ENCODE results near the gene MGA. TPM values are rescaled to one million over a fixed set of nuclear protein-coding genes. Genes with fewer than 3 reads are reported as not detected.

MGA gene
- polyA plus RNA-seq, 4 donors = 26.8 to 37.2 (median 34.3) TPM

- no peak for DNase-seq (ENCODE audit: low read depth in 4 of 4, low spot score in 3 of 4)
Measured at GRCh38 chr15:41804361-41804760, 144.2 kb downstream of the MGA start.

- no peak for DNase-seq (ENCODE audit: low read depth in 4 of 4, low spot score in 3 of 4)
Measured at GRCh38 chr15:41804916-41805666, 144.9 kb downstream of the MGA start.

GRCh38 chr15:41805711-41806110 lies 145.5 kb downstream of the MGA start:
- DNase-seq (ENCODE audit: low read depth in 4 of 4, low spot score in 3 of 4) = no peak

GRCh38 chr15:41806291-41807181 lies 146.3 kb downstream of the MGA start:
- DNase-seq (ENCODE audit: low read depth in 4 of 4, low spot score in 3 of 4) = no peak

- no peak for DNase-seq (ENCODE audit: low read depth in 4 of 4, low spot score in 3 of 4)
Measured at GRCh38 chr15:41809121-41809520, 148.9 kb downstream of the MGA start.

GRCh38 chr15:41809526-41810220 lies 149.5 kb downstream of the MGA start:
- DNase-seq (ENCODE audit: low read depth in 4 of 4, low spot score in 3 of 4) = no peak

- DNase-seq (ENCODE audit: low read depth in 4 of 4, low spot score in 3 of 4) = no peak
Measured at GRCh38 chr15:41810651-41811431, 150.6 kb downstream of the MGA start.

- DNase-seq (ENCODE audit: low read depth in 4 of 4, low spot score in 3 of 4) = peak in 2 of 4 donors; percentile 59 to 66
Measured at GRCh38 chr15:41811432-41812195, 151.4 kb downstream of the MGA start.

- no peak for DNase-seq (ENCODE audit: low read depth in 4 of 4, low spot score in 3 of 4)
Measured at GRCh38 chr15:41812820-41813375, 152.7 kb downstream of the MGA start.

- DNase-seq (ENCODE audit: low read depth in 4 of 4, low spot score in 3 of 4) = no peak
Measured at GRCh38 chr15:41813426-41813825, 153.2 kb downstream of the MGA start.

- DNase-seq (ENCODE audit: low read depth in 4 of 4, low spot score in 3 of 4) = no peak
Measured at GRCh38 chr15:41814534-41814933, 154.3 kb downstream of the MGA start.

GRCh38 chr15:41816788-41817187 lies 156.6 kb downstream of the MGA start:
- DNase-seq (ENCODE audit: low read depth in 4 of 4, low spot score in 3 of 4) = no peak

- no peak for DNase-seq (ENCODE audit: low read depth in 4 of 4, low spot score in 3 of 4)
Measured at GRCh38 chr15:41817327-41817726, 157.1 kb downstream of the MGA start.

- DNase-seq (ENCODE audit: low read depth in 4 of 4, low spot score in 3 of 4) = no peak
Measured at GRCh38 chr15:41817781-41818180, 157.6 kb downstream of the MGA start.

- no peak for DNase-seq (ENCODE audit: low read depth in 4 of 4, low spot score in 3 of 4)
Measured at GRCh38 chr15:41819455-41820050, 159.3 kb downstream of the MGA start.

GRCh38 chr15:41820791-41821423 lies 160.7 kb downstream of the MGA start:
- DNase-seq (ENCODE audit: low read depth in 4 of 4, low spot score in 3 of 4) = no peak

GRCh38 chr15:41821831-41822230 lies 161.6 kb downstream of the MGA start:
- DNase-seq (ENCODE audit: low read depth in 4 of 4, low spot score in 3 of 4) = no peak

- DNase-seq (ENCODE audit: low read depth in 4 of 4, low spot score in 3 of 4) = no peak
Measured at GRCh38 chr15:41822471-41822870, 162.3 kb downstream of the MGA start.

Measured in left renal pelvis (tissue), 4 donors.